SH-SY5Y (cell line): ENCODE results near the gene RTN4RL1.

Experiments
- GATA2 ChIP-seq: IDR thresholded peaks from 2 replicates; pipeline ENCODE4 v1.6.1; 2011; ENCODE audit warnings: mild to moderate bottlenecking, low read depth, low read length
- GATA3 ChIP-seq: IDR thresholded peaks from 2 replicates; pipeline ENCODE4 v1.6.1; 2011; ENCODE audit warnings: low read depth, mild to moderate bottlenecking, low read length, moderate library complexity

GRCh38 chr17:2071024-2071385, 45.9 kb upstream of the RTN4RL1 start:
- TF ChIP-seq GATA3 (no peak), GATA2 (no peak)
